ENCODE results near the gene ALLC.

The ALLC gene

GRCh38 chr2:3647831-3648651 lies 10.0 kb upstream of the ALLC start:
- TF ChIP-seq CTCF (IDR thresholded peaks at IDR 0.05): no peak

- no peak for TF ChIP-seq CTCF (IDR thresholded peaks at IDR 0.05)
Measured at GRCh38 chr2:3648652-3649177, 9.3 kb upstream of the ALLC start.

GRCh38 chr2:3649581-3649980 lies 8.4 kb upstream of the ALLC start:
- no peak for TF ChIP-seq CTCF (IDR thresholded peaks at IDR 0.05)

- no peak for TF ChIP-seq CTCF (IDR thresholded peaks at IDR 0.05)
Measured at GRCh38 chr2:3650140-3650920, 7.7 kb upstream of the ALLC start.

- TF ChIP-seq CTCF (IDR thresholded peaks at IDR 0.05): no peak
Measured at GRCh38 chr2:3651691-3652648, 6.0 kb upstream of the ALLC start.

GRCh38 chr2:3652896-3653625 lies 4.9 kb upstream of the ALLC start:
- no peak for TF ChIP-seq CTCF (IDR thresholded peaks at IDR 0.05)
